ENCODE results near the gene PVR. TPM values are rescaled to one million over a fixed set of nuclear protein-coding genes. Genes with fewer than 3 reads are reported as not detected.
"Not testable (repeated sequence)": the region's sequence is repeated elsewhere in the genome, so short reads cannot be mapped to it uniquely, and the experiment has no call there.

Gene PVR
- total RNA-seq, 1 experiment from 2014 or later: 50.1 TPM

GRCh38 chr19:44668985-44669764 is 25.5 kb downstream of the PVR start:
- DNase-seq (ENCODE audit: extremely low read depth, low read depth): no peak

DNA sequence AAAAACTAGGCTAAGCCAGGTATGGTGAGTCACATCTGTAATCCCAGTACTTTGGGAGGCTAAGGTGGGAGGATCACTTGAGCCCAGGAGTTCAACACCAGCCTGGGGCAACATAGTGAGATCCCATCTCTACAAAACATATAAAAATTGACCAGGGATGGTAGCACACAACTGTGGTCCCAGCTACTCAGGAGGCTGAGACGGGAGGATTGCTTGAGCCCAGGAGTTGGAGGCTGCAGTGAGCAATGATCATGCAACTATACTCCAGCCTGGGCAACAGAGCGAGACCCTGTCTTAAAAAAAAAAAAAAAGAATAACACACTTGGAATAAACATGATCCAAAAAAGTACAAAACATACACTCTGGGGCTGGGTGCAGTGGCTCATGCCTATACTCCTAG is 26.3 kb downstream of the PVR start:
- DNase-seq (ENCODE audit: extremely low read depth, low read depth): not testable (repeated sequence)

- DNase-seq (ENCODE audit: extremely low read depth, low read depth): no peak
Observed at GRCh38 chr19:44671400-44671799, 27.7 kb downstream of the PVR start, which contains the start of gene CEACAM19. TSS of gene CEACAM19 (plus strand) at chr19:44671482. CDS start at chr19:44671932, 450 bp downstream.

- no peak for DNase-seq (ENCODE audit: extremely low read depth, low read depth)
Observed at GRCh38 chr19:44672226-44672625, 28.5 kb downstream of the PVR start.

DNA sequence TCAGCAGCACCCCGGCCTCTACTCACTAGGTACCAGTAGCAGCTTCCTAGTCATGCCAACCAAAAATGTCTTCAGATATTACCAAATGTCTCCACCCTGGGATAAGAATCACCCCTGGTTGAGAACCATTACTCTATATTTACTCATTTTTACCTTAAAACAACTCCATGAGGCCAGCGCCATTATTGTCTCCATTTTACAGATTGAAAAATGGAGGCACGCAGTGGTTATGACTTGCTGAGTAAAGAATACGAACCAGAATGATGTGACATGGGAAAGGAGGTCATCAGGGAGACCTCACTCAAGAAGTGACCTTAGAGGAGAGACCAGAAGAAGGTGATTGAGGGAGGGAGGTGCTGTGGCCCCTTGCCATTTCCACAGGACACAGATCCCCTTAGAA is 29.8 kb downstream of the PVR start:
- DNase-seq (ENCODE audit: extremely low read depth, low read depth): no peak

DNA sequence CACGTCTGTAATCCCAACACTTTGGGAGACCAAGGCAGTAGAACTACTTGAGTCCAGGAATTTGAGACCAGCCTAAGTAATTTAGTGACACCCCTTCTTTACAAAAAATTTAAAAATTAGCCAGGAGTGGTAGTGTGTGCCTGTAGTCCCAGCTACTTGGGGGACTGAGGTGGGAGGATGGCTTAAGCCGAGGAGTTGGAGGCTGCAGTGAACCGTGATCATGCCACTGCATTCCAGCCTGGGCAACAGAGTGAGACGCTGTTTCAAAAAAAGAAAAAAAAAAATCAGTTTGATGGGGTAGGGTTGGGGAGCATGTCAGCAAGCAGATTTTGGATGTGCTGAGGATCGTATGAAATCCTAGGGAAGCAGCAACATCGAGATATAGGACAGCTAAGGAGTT is 31.8 kb downstream of the PVR start:
- no peak for DNase-seq (ENCODE audit: extremely low read depth, low read depth)

DNA sequence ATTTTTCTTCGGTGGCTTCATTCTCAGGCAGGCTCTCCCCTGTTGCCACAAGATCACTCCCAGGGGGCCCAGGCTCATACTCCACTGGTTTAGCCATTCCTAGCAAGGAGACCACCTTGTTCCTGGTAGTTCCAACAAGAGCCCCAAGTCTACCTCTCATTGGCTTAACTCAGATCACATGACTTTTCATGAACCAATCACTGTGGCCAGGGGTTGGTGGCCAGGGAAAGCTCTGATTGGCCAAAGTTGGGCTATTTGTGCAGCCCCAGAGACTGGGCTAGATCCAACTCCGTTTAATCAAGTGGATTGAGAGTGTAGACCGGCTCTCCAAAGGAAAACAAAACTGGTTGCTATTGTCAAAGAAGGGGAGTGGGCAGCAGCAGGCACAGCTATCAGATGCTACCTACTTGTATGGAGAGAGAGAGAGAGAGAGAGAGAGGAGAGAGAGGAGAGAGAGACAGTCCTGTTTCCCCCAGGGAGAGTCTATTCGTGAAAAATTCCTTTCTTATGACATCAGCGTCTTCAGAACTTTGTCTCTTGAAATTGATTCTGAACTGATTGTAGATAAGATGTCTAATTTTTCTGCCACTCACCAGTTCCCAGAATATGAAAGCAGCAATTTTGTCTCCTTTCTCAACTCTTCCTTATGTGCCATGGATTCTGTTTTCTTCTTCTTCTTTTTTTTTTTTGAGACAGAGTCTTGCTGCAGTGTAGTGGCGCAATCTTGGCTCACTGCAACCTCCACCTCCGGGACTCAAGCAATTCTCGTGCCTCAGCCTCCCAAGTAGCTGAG is 33.5 kb downstream of the PVR start:
- DNase-seq (ENCODE audit: extremely low read depth, low read depth): peak; percentile 52

GRCh38 chr19:44680536-44680935 is 36.8 kb downstream of the PVR start:
- no peak for DNase-seq (ENCODE audit: extremely low read depth, low read depth)

DNA sequence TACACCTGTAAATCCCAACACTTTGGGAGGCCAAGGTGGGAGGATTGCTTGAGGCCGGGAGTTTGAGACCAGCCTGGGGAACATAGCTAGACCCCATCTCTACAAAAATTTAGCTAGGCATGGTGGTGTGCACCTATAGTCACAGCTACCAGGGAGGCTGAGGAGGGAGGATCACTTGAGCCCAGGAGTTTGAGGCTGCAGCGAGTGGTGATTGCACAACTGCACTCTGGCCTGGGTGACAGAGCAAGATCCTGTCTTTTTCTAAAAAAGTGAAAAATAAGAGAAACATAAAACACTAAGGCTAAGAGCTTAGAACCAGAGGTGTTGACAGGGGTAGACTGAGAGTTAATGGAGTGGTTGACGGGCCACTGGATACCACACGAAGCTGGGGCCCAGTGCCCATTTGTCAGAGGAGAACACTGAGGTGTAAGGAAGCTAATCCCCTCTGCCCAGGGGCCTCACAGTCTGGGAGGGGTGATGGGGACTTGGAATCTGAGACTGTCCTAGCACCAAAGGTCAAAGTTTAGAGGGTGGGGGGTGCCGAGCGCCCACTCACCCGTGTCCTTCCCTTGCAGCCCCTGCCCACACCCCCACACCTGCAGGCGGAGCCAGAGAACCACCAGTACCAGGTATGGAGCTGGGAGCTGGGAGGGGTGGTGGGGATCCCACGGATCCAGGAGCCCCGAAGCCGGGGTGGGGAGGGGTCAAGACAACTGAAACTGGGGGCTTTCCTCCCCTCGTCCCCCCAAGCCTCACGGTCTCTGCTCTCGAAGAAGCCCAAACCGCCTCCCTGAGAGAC is 38.5 kb downstream of the PVR start:
- DNase-seq (ENCODE audit: extremely low read depth, low read depth): no peak

DNA sequence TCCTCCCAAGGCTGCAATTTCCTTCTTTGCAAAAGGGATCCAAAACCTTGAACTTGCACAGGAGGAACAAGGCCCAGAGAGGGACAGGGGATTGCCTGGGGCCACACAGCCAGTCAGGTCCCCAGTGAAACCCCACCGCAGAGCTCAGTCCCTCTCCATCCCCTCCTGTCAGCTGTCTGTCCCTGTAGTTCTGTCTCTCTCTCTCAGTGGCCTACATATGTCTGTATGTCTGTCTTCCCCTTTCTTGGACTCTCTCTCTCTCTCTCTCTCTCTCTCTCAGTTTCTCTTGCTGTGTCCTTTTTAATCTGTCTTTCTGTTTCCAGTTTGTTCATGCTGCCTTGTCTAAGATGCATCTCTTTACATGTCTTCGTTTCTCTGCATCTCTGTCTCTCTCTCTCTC is 39.1 kb downstream of the PVR start:
- no peak for DNase-seq (ENCODE audit: extremely low read depth, low read depth)

DNA sequence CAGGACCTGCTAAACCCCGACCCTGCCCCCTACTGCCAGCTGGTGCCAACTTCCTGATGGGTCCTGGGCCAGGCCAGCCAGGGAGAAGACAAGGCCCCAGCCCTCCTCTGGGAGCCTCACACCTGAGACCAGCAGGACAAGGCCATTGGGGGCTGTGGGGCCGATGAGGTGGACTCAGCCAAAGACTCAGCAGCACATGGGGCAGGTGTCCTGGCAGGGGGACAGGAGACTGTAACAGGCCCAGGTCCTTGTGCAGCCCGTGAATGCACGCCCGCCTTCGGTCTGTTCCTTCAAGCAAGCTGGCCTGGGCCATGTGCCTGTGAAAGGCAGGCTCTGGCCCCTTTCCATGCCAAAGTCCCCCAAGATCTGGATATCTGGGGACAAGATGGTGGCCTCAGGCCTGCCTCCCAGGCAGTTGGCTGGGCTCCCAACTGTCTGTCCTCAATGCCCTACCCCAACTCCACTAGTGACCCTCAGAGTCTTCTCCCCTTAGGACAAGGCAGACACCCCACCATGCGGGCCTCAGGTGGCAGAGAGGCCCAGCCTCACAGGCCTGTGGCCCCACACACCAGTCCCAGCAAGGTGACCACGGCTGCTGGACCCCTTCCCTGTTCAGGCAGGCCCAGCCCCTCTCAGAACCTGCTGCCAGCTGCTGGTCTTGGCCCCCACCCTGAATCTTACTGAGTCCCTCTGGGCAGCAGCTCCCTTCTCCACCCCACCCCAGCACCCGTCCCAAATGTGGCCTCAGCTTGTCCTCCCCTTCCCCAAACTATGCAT is 39.9 kb downstream of the PVR start:
- DNase-seq (ENCODE audit: extremely low read depth, low read depth): no peak

DNA sequence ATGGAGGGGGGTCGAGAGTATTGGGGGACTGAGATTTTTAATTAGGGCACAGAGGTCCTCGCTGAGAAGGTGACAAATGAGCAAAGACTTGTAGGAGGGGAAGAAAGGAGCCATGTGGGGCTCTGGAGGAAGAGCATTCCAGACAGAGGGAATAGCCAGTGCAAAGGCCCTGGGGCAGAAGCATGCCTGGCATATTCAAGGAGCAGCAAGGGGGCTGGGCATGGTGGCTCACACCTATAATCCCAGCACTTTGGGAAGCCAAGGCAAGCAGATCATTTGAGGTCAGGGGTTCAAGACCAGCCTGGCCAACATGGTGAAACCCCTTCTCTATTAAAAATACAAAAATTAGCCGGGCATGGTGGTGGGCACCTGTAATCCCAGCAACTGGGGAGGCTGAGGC is 40.7 kb downstream of the PVR start:
- not testable (repeated sequence) for DNase-seq (ENCODE audit: extremely low read depth, low read depth)

DNA sequence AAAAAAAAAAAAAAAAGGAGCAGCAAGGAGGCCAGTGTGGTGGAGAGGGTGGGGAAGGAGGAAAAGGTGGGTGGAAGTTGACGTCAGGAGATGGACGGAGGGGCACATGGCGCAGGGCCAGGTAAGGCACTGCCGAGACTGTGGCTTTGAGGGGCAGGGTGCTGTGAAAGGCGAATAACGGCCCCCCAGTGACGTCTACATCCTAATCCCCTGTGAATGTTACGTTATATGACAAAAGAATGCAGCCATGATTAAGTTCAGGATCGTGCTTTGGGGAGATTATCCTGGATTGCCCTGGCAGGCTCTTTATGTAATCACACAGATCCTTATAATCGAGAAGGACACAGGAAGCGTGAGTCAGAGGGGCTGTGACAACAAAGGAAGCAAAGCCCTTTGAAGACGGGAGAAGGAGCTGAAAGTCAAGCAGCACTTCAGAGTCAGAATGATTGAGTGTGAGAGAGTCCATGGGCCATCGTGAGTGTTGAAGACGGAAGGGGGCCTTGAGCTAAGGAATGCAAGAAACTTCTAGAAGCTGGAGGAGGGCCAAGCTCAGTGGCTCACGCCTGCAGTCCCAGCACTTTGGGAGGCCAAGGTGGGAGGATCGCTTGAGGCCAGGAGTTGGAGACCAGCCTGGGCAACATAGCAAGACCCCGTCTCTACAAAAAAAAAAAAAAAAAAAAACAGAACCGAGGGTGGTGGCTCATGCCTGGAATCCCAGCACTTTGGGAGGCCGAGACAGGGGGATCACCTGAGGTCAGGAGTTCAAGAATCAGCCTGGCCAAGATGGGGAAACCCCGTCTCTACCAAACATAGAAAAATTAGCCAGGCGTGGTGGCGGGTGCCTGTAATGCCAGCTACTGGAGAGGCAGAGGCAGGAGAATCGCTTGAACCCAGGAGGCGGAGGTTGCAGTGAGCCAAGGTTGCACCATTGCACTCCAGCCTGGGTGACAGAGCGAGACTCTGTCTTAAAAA is 41.5 kb downstream of the PVR start:
- DNase-seq (ENCODE audit: extremely low read depth, low read depth): peak; percentile 88

- no peak for DNase-seq (ENCODE audit: extremely low read depth, low read depth)
Observed at GRCh38 chr19:44685877-44686276, 42.2 kb downstream of the PVR start.

DNA sequence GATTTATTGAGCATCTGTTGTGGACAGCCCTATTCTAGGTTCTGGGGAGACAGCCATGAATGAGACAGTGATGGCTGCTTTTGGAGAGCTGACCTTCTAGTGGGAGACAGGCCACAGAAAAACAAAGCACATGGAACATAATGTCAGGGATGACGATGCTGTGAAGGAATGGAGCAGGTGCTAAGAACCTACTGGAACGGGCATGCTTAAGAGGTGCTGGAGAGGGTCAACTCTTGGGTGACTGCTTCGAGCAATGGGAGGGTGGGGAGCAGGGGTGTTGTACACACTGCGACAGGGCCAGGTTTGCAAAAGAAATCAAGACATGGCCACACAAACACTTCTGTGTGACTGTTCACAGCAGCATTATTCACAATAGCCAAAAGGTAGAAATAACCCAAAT is 43.2 kb downstream of the PVR start:
- no peak for DNase-seq (ENCODE audit: extremely low read depth, low read depth)

DNA sequence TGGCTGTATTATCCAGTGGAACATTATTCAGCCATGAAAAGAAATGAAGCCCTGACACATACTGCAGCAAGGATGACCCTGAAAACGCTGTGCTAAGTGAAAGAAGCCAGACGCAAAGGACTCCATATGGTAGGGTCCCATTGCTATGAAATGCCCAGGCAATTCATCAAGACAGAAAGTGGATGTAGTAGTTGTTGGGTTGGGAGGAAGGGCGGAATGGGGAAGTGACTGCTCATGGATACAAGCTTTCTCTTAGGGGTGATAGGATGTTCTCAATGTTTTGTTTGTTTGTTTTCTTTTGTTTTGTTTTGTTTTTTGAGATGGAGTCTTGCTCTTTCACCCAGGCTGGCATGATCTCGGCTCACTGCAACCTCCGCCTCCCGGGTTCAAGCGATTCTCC is 44.2 kb downstream of the PVR start:
- DNase-seq (ENCODE audit: extremely low read depth, low read depth): no peak

- peak; percentile 41 for DNase-seq (ENCODE audit: extremely low read depth, low read depth)
Observed at GRCh38 chr19:44689290-44690130, 45.8 kb downstream of the PVR start.

- no peak for DNase-seq (ENCODE audit: extremely low read depth, low read depth)
Observed at GRCh38 chr19:44690131-44690440, 46.4 kb downstream of the PVR start.

- DNase-seq (ENCODE audit: extremely low read depth, low read depth): no peak
Observed at GRCh38 chr19:44692379-44692721, 48.6 kb downstream of the PVR start.

All from NCI-H460 (cell line).